Pancreas (tissue), 10 donors: ENCODE results near the gene CDH13. TPM values are rescaled to one million over a fixed set of nuclear protein-coding genes. Genes with fewer than 3 reads are reported as not detected.

Experiments
- ATAC-seq, 4 donors: fragments of 200-7000 bp; cut with Tn5 transposase; one replicate each; pipeline versions ENCODE4 v1.8.0 to v1.9.1; 2020; ENCODE audit warnings: mild to moderate bottlenecking in 4 of 4, moderate library complexity in 4 of 4
- DNase-seq, 6 donors: peaks; one replicate each; pipeline ENCODE4 v3.0.0-alpha.2; 2020
- FAIRE-seq: peaks from 2 replicates; lab custom pipeline; 2012; peaks lifted over from hg19 to GRCh38; lab: Jason Lieb, UNC
- H3K27ac ChIP-seq, 4 donors: fragments of 200-600 bp; sonication (generic); 1 replicate in 3 of 4; 2 replicates in 1 of 4; pipeline versions ENCODE4 v1.5.0 to v1.8.0; 2020
- H3K27me3 ChIP-seq, 4 donors: fragments of 200-600 bp; one replicate each; pipeline ENCODE4 v1.8.0; 2021
- H3K36me3 ChIP-seq, 3 donors: fragments of 200-600 bp; sonication (generic) in 1 of 3; one replicate each; pipeline versions ENCODE4 v1.5.0 to v1.8.0; 2020 to 2021
- H3K4me1 ChIP-seq, 3 donors: fragments of 200-600 bp; one replicate each; pipeline ENCODE4 v1.8.0; 2021
- H3K4me3 ChIP-seq, 4 donors: fragments of 200-600 bp; sonication (generic) in 2 of 4; one replicate each; pipeline versions ENCODE4 v1.5.0 to v1.8.0; 2020 to 2021
- H3K9me3 ChIP-seq, 4 donors: fragments of 200-600 bp; one replicate each; pipeline ENCODE4 v1.8.0; 2021
- WGBS, 2 donors: extraction: QIAGEN DNeasy Blood & Tissue Kit; methylation state at CpG; one replicate each; pipeline ENCODE4 v1.1.7; 2013; 5-methylcytosine and 5-hydroxymethylcytosine counted together
- intact Hi-C, 3 donors: fragments of 100-400 bp; cut with DNase I; formaldehyde crosslinking; loops; one replicate each; pipeline versions ENCODE4 v1.11.1 to v1.14.2; 2022
- polyA plus RNA-seq, 2 donors: library from polyadenylated mRNA; stranded (reverse); fragments of 200-250 nt; gene quantifications; one replicate each; pipeline ENCODE4 v1.2.3, GENCODE V29; 2013
- total RNA-seq, 6 donors: library from RNA; stranded (reverse); fragmentation: NEBNext Ultra II Directional in 4 of 6; extraction: Animal tissue kit (Norgen Biotek cat#: 25700) in 4 of 6; gene quantifications; one replicate each; pipeline versions ENCODE4 v1.2.1 to v1.2.4, GENCODE V29; 2021 to 2023
- TF ChIP-seq, protein P1 (sequence below), 4 donors: fragments of 200-600 bp; sonication (generic) in 3 of 4; IDR thresholded peaks; one replicate each; pipeline versions ENCODE4 v1.5.0 to v1.8.0; 2021; ENCODE audit warnings: antibody characterized with exemption in 4 of 4
- donor health status: healthy with polysubstance abuse.
- donor health status: DM: no; HTN: no; CAD: no; lungs with moderate emphysema.
- donor health status: DM: no; HTN: no; CAD: no.
- donor health status: control.
- donor health status: control.
- donor health status: Bipolar disorder and iron deficiency.
- donor health status: DM: yes; HTN: yes; CAD: no.
- donor health status: DM: no; HTN: no; CAD: no.
- donor health status: DM: no; HTN: no; CAD: no.
- donor health status: DM: yes; HTN: yes; CAD: no.

Gene CDH13
- total and polyA plus RNA-seq, 8 donors = 0.12 to 1.0 (median 0.37) TPM

DNA sequence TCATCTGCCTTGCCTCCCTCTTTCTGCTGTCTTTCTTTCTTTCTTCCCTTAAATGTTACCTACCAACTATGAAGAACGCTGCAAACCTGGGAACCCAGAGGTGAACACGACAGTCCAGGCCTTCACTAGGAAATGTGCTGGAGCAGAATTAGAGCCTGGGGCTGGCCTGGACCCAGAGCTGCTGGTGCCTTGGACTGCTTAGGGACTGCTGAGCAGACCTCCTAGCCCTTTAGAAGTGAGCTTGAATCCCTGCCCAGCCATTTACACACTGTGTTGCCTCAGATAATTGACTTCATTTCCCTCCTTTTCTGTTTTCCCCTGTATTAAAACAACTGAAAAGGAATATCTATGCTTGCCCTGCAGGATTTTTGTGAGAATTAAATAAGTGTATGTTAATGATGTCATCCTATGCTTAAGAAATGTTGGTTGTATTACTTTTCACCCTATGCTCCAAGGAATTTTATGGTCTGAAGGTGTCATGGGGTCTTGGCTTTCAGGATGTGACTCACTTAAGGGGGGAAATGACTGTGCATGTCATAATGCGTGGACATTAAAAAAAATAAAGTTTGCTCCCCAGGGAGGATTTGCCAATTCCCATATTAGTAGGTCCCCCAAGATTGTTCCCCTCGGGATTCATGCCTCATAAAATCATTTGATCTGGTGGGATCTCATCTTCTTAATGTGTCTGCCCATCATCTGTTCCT lies 11.5 kb downstream of the CDH13 start:
- Histone ChIP-seq H3K9me3 (no peaks in the 10 kb centered on the region), H3K27ac (no peak overlapping the region), H3K4me1 (no peaks in the 10 kb centered on the region), H3K27me3 (no peaks in the 10 kb centered on the region), H3K4me3 (no peak overlapping the region), H3K36me3 (no peaks in the 10 kb centered on the region)
- WGBS, 2 donors = 74 to 77% methylated on average over 4 of the region's 4 CpGs
- no peak for DNase-seq
- no peak for FAIRE-seq
- no peak for ATAC-seq
- TF ChIP-seq, protein P1, sequence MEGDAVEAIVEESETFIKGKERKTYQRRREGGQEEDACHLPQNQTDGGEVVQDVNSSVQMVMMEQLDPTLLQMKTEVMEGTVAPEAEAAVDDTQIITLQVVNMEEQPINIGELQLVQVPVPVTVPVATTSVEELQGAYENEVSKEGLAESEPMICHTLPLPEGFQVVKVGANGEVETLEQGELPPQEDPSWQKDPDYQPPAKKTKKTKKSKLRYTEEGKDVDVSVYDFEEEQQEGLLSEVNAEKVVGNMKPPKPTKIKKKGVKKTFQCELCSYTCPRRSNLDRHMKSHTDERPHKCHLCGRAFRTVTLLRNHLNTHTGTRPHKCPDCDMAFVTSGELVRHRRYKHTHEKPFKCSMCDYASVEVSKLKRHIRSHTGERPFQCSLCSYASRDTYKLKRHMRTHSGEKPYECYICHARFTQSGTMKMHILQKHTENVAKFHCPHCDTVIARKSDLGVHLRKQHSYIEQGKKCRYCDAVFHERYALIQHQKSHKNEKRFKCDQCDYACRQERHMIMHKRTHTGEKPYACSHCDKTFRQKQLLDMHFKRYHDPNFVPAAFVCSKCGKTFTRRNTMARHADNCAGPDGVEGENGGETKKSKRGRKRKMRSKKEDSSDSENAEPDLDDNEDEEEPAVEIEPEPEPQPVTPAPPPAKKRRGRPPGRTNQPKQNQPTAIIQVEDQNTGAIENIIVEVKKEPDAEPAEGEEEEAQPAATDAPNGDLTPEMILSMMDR (IDR thresholded peaks at IDR 0.05) = no peak
- intact Hi-C loops = no loop called here

GRCh38 chr16:82639263-82639662 lies 12.5 kb downstream of the CDH13 start:
- no peak for ATAC-seq
- intact Hi-C loops = no loop called here
- 48 to 55% methylated on average over 3 of the region's 3 CpGs for WGBS, 2 donors
- no peak overlapping the region for H3K27ac ChIP-seq
- no peaks in the 10 kb centered on the region for H3K4me1 ChIP-seq
- no peak for FAIRE-seq
- no peaks in the 10 kb centered on the region for H3K9me3 ChIP-seq
- no peak for DNase-seq
- H3K27me3 ChIP-seq = no peaks in the 10 kb centered on the region
- TF ChIP-seq, protein P1 (IDR thresholded peaks at IDR 0.05) = no peak
- H3K36me3 ChIP-seq = no peaks in the 10 kb centered on the region
- H3K4me3 ChIP-seq = no peak overlapping the region

DNA sequence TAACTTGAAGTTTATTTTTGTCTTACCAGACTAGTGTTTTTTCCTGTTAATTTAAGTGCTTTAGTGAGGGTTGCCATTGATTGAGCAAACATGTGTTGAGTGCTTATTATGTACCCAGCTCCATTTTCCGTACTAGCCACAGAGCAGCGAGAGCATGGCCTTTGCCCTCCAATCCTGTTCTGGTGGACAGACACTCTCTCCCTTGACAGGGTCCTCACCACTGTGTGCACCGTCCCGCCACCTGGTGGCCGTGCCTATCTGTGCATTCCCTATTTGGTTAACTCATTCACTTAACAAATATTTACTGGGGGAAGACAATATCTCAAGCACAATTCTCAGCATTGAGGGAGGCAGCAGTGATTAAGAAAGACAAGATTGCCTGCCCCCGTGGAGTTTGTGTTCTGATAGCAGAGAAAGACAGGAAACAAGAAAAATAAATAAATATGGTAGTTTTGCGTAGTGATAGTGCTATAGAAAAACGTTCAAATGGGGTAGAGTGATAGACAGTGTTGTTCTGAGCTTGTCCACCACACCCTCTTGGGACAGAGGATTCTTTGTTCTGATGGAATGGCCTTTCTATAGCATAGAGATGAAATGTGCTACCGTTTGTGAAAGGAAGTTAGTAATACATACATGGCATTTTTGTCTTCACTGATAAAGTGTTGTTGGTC lies 13.0 kb downstream of the CDH13 start:
- WGBS, 2 donors = 19 to 21% methylated on average over 9 of the region's 9 CpGs
- peak in 3 of 6 donors; percentile 32 to 78 (median 40) for DNase-seq
- Histone ChIP-seq H3K4me1 (no peaks in the 10 kb centered on the region), H3K9me3 (no peaks in the 10 kb centered on the region), H3K27me3 (no peaks in the 10 kb centered on the region), H3K27ac (no peak overlapping the region), H3K4me3 (no peak overlapping the region), H3K36me3 (no peaks in the 10 kb centered on the region)
- intact Hi-C loops = no loop called here
- no peak for FAIRE-seq
- peak in 3 of 4 donors; percentile 64 to 71 (median 65) for ATAC-seq
- TF ChIP-seq, protein P1 (IDR thresholded peaks at IDR 0.05) = peak; percentile 30 to 52 (median 44)

- Histone ChIP-seq H3K4me3 (no peak overlapping the region), H3K27me3 (no peaks in the 10 kb centered on the region), H3K9me3 (no peaks in the 10 kb centered on the region), H3K36me3 (no peaks in the 10 kb centered on the region), H3K4me1 (no peaks in the 10 kb centered on the region), H3K27ac (no peak overlapping the region)
- ATAC-seq (no peak), FAIRE-seq (no peak), DNase-seq (no peak)
- 69 to 76% methylated on average over 6 of the region's 6 CpGs for WGBS, 2 donors
- TF ChIP-seq, protein P1 (IDR thresholded peaks at IDR 0.05) = no peak
- intact Hi-C loops = no loop called here
Observed at GRCh38 chr16:82641336-82641984, 14.7 kb downstream of the CDH13 start.
